SJCRH30 (cell line): ENCODE results near the gene HOXB5. TPM values are rescaled to one million over a fixed set of nuclear protein-coding genes. Genes with fewer than 3 reads are reported as not detected.

Experiments used
- DNase-seq, 2 experiments: peaks; one replicate each; pipeline ENCODE4 v3.0.0-alpha.2; 2015 to 2020
- H3K27ac ChIP-seq: fragments of 250-450 bp; sonication (Bioruptor Pico); 2 replicates; pipeline ENCODE4 v1.5.1; 2020; ENCODE audit warnings: mild to moderate bottlenecking, moderate library complexity
- H3K27me3 ChIP-seq: fragments of 250-450 bp; sonication (Bioruptor Pico); 2 replicates; pipeline ENCODE4 v1.5.1; 2020; ENCODE audit warnings: mild to moderate bottlenecking, moderate library complexity
- H3K36me3 ChIP-seq: fragments of 250-450 bp; sonication (Bioruptor Pico); 2 replicates; pipeline ENCODE4 v1.5.1; 2020; ENCODE audit warnings: mild to moderate bottlenecking, moderate library complexity
- H3K4me1 ChIP-seq: fragments of 250-450 bp; sonication (Bioruptor Pico); 2 replicates; pipeline ENCODE4 v1.5.1; 2020; ENCODE audit warnings: mild to moderate bottlenecking, moderate library complexity
- H3K4me3 ChIP-seq: fragments of 250-450 bp; sonication (Bioruptor Pico); 2 replicates; pipeline ENCODE4 v1.5.1; 2020; ENCODE audit warnings: mild to moderate bottlenecking, moderate library complexity
- H3K9me3 ChIP-seq: fragments of 250-450 bp; sonication (Bioruptor Pico); replicated peaks from 2 replicates; pipeline ENCODE4 v1.5.1; 2020; ENCODE audit warnings: mild to moderate bottlenecking, moderate library complexity
- total RNA-seq: library from RNA; depleted of rRNA; stranded (reverse); fragments of >200 nt; shearing (Covaris generic); gene quantifications from 2 replicates; pipeline ENCODE4 v1.2.3, GENCODE V29; 2014

Gene HOXB5
- total RNA-seq, 1 experiment from 2014 or later, result 0.51 TPM

- no peak for DNase-seq
- Histone ChIP-seq H3K36me3 (peaks cover 10% of the 10 kb centered on the region; the same call in 1 of the 2 replicates), H3K9me3 (no peaks in the 10 kb centered on the region), H3K27ac (no peak overlapping the region), H3K4me1 (peaks cover 14% of the 10 kb centered on the region), H3K4me3 (no peak overlapping the region), H3K27me3 (no peaks in the 10 kb centered on the region)
Measured at GRCh38 chr17:48548523-48549280, 44.9 kb downstream of the HOXB5 start.

GRCh38 chr17:48547808-48548522 lies 45.6 kb downstream of the HOXB5 start:
- H3K27ac ChIP-seq, result no peak overlapping the region
- H3K4me1 ChIP-seq, result peaks cover 14% of the 10 kb centered on the region
- no peaks in the 10 kb centered on the region for H3K9me3 ChIP-seq
- no peak overlapping the region for H3K4me3 ChIP-seq
- peaks cover 10% of the 10 kb centered on the region; the same call in 1 of the 2 replicates for H3K36me3 ChIP-seq
- no peak for DNase-seq
- no peaks in the 10 kb centered on the region for H3K27me3 ChIP-seq

GRCh38 chr17:48546924-48547807 lies 46.4 kb downstream of the HOXB5 start:
- peak overlapping the region; percentile 0; the same call in 1 of the 2 replicates for H3K4me3 ChIP-seq
- H3K27me3 ChIP-seq, result no peaks in the 10 kb centered on the region
- H3K9me3 ChIP-seq, result no peaks in the 10 kb centered on the region
- no peak overlapping the region for H3K27ac ChIP-seq
- H3K4me1 ChIP-seq, result peaks cover 14% of the 10 kb centered on the region
- peaks cover 9% of the 10 kb centered on the region; the same call in 1 of the 2 replicates for H3K36me3 ChIP-seq
- DNase-seq, result no peak

GRCh38 chr17:48546137-48546923 lies 47.2 kb downstream of the HOXB5 start:
- H3K4me1 ChIP-seq, result peaks cover 14% of the 10 kb centered on the region
- no peak overlapping the region for H3K27ac ChIP-seq
- no peaks in the 10 kb centered on the region for H3K9me3 ChIP-seq
- peak overlapping the region; percentile 0; the same call in 1 of the 2 replicates for H3K4me3 ChIP-seq
- DNase-seq, result peak; percentile 22 to 51
- no peaks in the 10 kb centered on the region for H3K27me3 ChIP-seq
- peaks cover under 1% of the 10 kb centered on the region; the same call in 1 of the 2 replicates for H3K36me3 ChIP-seq

- no peaks in the 10 kb centered on the region for H3K36me3 ChIP-seq
- H3K27me3 ChIP-seq, result no peaks in the 10 kb centered on the region
- no peak for DNase-seq
- peak overlapping the region; percentile 88 for H3K4me3 ChIP-seq
- peaks cover 19% of the 10 kb centered on the region for H3K4me1 ChIP-seq
- H3K27ac ChIP-seq, result peak overlapping the region; percentile 90
- no peaks in the 10 kb centered on the region for H3K9me3 ChIP-seq
Measured at GRCh38 chr17:48545539-48545938, 48.0 kb downstream of the HOXB5 start.

- H3K4me3 ChIP-seq, result peak within 1 kb of the TSS; percentile 88
- H3K27ac ChIP-seq, result peak within 1 kb of the TSS; percentile 90
- no peaks in the 10 kb centered on the region for H3K9me3 ChIP-seq
- no peaks in the 10 kb centered on the region for H3K27me3 ChIP-seq
- H3K36me3 ChIP-seq, result no peaks in the 10 kb centered on the region
- H3K4me1 ChIP-seq, result peaks cover 19% of the 10 kb centered on the region
- DNase-seq, result peak; percentile 64 to 74
Measured at GRCh38 chr17:48545022-48545375, 48.6 kb downstream of the HOXB5 start, which contains the start of gene HOXB2. TSS of gene HOXB2 (minus strand) at chr17:48545109. CDS start at chr17:48544911, 198 bp downstream.

- H3K9me3 ChIP-seq, result no peaks in the 10 kb centered on the region
- no peaks in the 10 kb centered on the region for H3K27me3 ChIP-seq
- H3K4me3 ChIP-seq, result peak overlapping the region; percentile 88
- DNase-seq, result peak; percentile 66 to 68
- no peaks in the 10 kb centered on the region for H3K36me3 ChIP-seq
- peaks cover 19% of the 10 kb centered on the region for H3K4me1 ChIP-seq
- H3K27ac ChIP-seq, result peak overlapping the region; percentile 90
Measured at GRCh38 chr17:48544349-48545021, 49.1 kb downstream of the HOXB5 start.

- no peaks in the 10 kb centered on the region for H3K27me3 ChIP-seq
- no peaks in the 10 kb centered on the region for H3K36me3 ChIP-seq
- H3K9me3 ChIP-seq, result no peaks in the 10 kb centered on the region
- peaks cover 19% of the 10 kb centered on the region for H3K4me1 ChIP-seq
- DNase-seq, result no peak
- peak overlapping the region; percentile 88 for H3K4me3 ChIP-seq
- peak overlapping the region; percentile 90 for H3K27ac ChIP-seq
Measured at GRCh38 chr17:48543854-48544348, 49.7 kb downstream of the HOXB5 start.

- DNase-seq, result peak; percentile 65 to 69
- H3K27me3 ChIP-seq, result no peaks in the 10 kb centered on the region
Measured at GRCh38 chr17:48543107-48543853, 50.3 kb downstream of the HOXB5 start.

GRCh38 chr17:48542698-48543106 lies 50.9 kb downstream of the HOXB5 start:
- Histone ChIP-seq H3K9me3 (no peaks in the 10 kb centered on the region), H3K27ac (peak overlapping the region; percentile 90; the same call in 1 of the 2 replicates), H3K4me1 (peaks cover 19% of the 10 kb centered on the region), H3K27me3 (no peaks in the 10 kb centered on the region), H3K36me3 (no peaks in the 10 kb centered on the region), H3K4me3 (peak overlapping the region; percentile 88)
- no peak for DNase-seq

More at GRCh38 chr17:48543107-48543853, 50.3 kb downstream of the HOXB5 start:
- Histone ChIP-seq H3K4me1 (peaks cover 19% of the 10 kb centered on the region), H3K27ac (peak overlapping the region; percentile 90), H3K9me3 (no peaks in the 10 kb centered on the region), H3K4me3 (peak overlapping the region; percentile 88), H3K36me3 (no peaks in the 10 kb centered on the region)

- Histone ChIP-seq H3K27me3 (no peaks in the 10 kb centered on the region), H3K27ac (peak overlapping the region; percentile 90), H3K9me3 (no peaks in the 10 kb centered on the region), H3K36me3 (no peaks in the 10 kb centered on the region), H3K4me3 (peak overlapping the region; percentile 88), H3K4me1 (peaks cover 15% of the 10 kb centered on the region)
- peak; percentile 42 to 49 for DNase-seq
Measured at GRCh38 chr17:48542114-48542656, 51.4 kb downstream of the HOXB5 start.

- Histone ChIP-seq H3K4me3 (peak overlapping the region; percentile 88), H3K27ac (peak overlapping the region; percentile 90), H3K27me3 (no peaks in the 10 kb centered on the region), H3K4me1 (peaks cover 18% of the 10 kb centered on the region), H3K36me3 (no peaks in the 10 kb centered on the region), H3K9me3 (no peaks in the 10 kb centered on the region)
- DNase-seq, result peak; percentile 56 to 69
Measured at GRCh38 chr17:48541577-48542113, 51.9 kb downstream of the HOXB5 start.
